Panc1 (cell line): ENCODE data around the gene R3HDM2.

Experiments
- POLR2AphosphoS5 ChIP-seq: IDR thresholded peaks from 2 replicates; pipeline ENCODE4 v1.6.1; 2012; ENCODE audit warnings: mild to moderate bottlenecking, low read depth, low read length, moderate library complexity
- SIN3A ChIP-seq: IDR thresholded peaks from 2 replicates; pipeline ENCODE4 v1.6.1; 2012; ENCODE audit warnings: low read depth, mild to moderate bottlenecking, low read length, moderate library complexity, borderline replicate concordance; ENCODE audit not compliant: insufficient read depth
- TCF7L2 ChIP-seq: IDR thresholded peaks from 2 replicates; pipeline ENCODE4 v1.6.1; 2011; ENCODE audit warnings: mild to moderate bottlenecking, low read depth, low read length, inconsistent platforms
- TF ChIP-seq, protein P1 (sequence below), 2 experiments: IDR thresholded peaks; 2 replicates each; pipeline ENCODE4 v1.6.1; 2011 to 2012; ENCODE audit warnings: low read depth in 2 of 2, control low read depth in 1 of 2, low read length in 1 of 2, mild to moderate bottlenecking in 1 of 2, moderate library complexity in 1 of 2; ENCODE audit not compliant: insufficient read depth in 1 of 2
- TF ChIP-seq, protein P2 (sequence below): fragments of 450-650 bp; IDR thresholded peaks from 2 replicates; pipeline ENCODE4 v1.5.1; 2017; ENCODE audit warnings: mild to moderate bottlenecking

DNA sequence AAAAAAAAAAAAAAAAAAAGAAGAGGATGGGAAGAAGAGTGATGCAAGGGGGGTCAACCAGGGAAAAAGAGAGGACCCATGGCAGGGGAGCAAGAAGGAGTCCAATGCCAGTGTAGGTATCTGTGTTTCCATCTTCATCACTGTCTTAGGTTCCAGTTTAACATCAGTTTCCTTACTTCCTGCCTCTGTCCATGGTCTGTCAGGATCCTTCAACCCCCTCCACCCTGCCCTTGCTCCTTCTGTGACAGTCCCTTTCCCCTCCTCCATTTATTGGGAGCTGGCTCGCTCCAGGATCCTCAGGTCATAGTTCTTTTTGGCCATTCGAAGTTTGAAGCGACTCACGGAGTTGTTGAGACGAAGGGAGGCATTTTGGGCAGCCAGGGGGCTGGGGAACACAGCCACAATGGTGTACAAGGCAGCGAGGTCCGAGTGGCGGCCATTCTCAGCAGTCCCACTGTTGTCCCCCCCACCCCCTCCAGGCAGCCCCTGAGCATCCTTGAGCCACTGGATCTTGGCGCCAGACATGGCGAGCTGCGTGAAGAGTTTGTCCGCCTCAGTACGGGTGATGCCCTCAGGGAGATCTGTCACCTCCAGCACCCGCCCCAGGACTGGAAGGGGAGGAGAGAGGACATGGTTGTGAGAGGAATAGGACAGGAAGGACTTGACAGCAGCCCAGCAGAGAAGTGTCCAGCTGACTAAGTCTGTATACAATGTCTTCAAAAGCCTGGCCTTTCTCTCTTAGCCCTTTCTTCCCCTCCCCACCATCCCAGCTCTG lies 176.2 kb downstream of the R3HDM2 start:
- TF ChIP-seq, protein P1, sequence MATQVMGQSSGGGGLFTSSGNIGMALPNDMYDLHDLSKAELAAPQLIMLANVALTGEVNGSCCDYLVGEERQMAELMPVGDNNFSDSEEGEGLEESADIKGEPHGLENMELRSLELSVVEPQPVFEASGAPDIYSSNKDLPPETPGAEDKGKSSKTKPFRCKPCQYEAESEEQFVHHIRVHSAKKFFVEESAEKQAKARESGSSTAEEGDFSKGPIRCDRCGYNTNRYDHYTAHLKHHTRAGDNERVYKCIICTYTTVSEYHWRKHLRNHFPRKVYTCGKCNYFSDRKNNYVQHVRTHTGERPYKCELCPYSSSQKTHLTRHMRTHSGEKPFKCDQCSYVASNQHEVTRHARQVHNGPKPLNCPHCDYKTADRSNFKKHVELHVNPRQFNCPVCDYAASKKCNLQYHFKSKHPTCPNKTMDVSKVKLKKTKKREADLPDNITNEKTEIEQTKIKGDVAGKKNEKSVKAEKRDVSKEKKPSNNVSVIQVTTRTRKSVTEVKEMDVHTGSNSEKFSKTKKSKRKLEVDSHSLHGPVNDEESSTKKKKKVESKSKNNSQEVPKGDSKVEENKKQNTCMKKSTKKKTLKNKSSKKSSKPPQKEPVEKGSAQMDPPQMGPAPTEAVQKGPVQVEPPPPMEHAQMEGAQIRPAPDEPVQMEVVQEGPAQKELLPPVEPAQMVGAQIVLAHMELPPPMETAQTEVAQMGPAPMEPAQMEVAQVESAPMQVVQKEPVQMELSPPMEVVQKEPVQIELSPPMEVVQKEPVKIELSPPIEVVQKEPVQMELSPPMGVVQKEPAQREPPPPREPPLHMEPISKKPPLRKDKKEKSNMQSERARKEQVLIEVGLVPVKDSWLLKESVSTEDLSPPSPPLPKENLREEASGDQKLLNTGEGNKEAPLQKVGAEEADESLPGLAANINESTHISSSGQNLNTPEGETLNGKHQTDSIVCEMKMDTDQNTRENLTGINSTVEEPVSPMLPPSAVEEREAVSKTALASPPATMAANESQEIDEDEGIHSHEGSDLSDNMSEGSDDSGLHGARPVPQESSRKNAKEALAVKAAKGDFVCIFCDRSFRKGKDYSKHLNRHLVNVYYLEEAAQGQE (IDR thresholded peaks at IDR 0.05; ENCODE audit: insufficient read depth in 1 of 2, low read depth in 2 of 2, low read length in 1 of 2): no peak
- TF ChIP-seq, protein P2, sequence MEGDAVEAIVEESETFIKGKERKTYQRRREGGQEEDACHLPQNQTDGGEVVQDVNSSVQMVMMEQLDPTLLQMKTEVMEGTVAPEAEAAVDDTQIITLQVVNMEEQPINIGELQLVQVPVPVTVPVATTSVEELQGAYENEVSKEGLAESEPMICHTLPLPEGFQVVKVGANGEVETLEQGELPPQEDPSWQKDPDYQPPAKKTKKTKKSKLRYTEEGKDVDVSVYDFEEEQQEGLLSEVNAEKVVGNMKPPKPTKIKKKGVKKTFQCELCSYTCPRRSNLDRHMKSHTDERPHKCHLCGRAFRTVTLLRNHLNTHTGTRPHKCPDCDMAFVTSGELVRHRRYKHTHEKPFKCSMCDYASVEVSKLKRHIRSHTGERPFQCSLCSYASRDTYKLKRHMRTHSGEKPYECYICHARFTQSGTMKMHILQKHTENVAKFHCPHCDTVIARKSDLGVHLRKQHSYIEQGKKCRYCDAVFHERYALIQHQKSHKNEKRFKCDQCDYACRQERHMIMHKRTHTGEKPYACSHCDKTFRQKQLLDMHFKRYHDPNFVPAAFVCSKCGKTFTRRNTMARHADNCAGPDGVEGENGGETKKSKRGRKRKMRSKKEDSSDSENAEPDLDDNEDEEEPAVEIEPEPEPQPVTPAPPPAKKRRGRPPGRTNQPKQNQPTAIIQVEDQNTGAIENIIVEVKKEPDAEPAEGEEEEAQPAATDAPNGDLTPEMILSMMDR: no peak
- no peak for TF ChIP-seq POLR2AphosphoS5
- no peak for TF ChIP-seq SIN3A
- TF ChIP-seq TCF7L2: no peak
